NCI-H1048 (cell line): ENCODE data around the gene EFCAB8.

Experiments
- DNase-seq: peaks from one replicate; lab custom pipeline; 2025; lab: John Stamatoyannopoulos, UW

Gene EFCAB8

GRCh38 chr20:32858701-32859372 lies at the start of gene EFCAB8:
Gene EFCAB8 (plus strand): TSS chr20:32858923. CDS start chr20:32863793, 4,870 bp downstream.
- DNase-seq: no peak

DNA sequence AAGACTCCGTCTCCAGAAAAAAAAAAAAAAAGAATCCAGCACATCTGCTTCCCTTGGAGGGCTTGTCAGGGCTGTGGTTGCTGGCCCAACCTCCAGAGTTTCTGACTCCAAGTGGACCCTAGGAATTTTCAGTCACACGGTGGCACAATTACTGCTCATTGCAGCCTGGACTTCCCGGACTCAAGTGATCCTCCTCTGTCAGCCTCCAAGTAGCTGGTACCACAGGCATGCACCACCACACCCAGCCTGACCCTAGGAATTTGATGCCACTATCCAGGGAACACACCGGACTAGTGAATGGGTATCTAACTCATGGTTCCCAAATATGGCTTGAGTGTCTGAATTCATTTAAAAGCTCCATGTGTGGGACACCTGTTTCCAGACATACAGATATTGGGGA lies 48.8 kb upstream of the EFCAB8 start:
- no peak for DNase-seq

GRCh38 chr20:32810941-32811340 lies 47.8 kb upstream of the EFCAB8 start:
- DNase-seq: no peak

DNA sequence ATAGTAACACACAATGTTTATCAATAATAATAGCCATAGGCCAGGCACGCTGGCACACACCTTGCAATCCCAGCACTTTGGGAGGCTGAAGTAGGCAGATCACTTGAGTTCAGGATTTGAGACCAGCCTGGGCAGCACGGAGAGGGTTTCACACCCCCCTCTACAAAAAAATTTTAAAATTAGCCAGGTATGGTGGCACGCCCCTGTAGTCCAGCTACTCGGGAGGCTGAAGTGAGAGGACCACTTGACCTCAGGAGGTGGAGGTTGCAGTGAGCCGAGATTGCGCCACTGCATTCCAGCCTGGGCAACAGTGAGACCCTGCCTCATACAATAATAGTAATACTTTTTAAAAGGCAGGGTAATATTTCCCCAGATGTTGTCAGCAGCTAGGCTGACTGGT lies 46.8 kb upstream of the EFCAB8 start:
- no peak for DNase-seq

GRCh38 chr20:32819992-32820697 lies 38.6 kb upstream of the EFCAB8 start:
- DNase-seq: peak; percentile 67

DNA sequence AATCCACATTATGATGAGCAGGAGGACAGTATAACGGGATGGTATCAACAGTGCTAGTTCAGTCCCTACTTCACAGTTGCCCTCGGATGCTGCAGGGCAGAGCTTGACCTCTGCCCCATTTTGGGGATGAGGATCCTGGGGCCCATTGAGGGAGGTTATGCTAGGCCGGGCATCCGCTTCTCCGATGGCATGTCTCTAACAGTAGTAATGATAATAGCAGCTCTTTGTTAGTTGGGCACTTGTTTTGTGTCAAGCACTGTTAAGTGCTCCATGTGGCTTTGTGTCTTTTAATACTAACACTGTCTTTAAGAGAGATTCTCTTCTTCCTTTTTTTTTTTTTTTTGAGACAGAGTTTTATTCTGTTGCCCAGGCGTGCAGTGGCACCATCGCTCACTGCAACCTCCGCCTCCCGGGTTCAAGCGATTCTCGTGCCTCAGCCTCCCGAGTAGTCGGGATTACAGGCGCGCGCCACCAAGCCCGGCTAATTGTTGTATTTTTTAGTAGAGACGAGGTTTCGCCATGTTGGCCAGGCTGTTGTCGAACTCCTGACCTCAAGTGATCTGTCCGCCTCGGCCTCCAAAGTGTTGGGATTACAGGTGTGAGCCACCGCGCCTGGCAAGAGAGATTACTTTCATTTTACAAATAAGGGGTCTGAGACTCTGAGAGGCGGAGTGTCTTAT lies 37.9 kb upstream of the EFCAB8 start:
- DNase-seq: no peak

DNA sequence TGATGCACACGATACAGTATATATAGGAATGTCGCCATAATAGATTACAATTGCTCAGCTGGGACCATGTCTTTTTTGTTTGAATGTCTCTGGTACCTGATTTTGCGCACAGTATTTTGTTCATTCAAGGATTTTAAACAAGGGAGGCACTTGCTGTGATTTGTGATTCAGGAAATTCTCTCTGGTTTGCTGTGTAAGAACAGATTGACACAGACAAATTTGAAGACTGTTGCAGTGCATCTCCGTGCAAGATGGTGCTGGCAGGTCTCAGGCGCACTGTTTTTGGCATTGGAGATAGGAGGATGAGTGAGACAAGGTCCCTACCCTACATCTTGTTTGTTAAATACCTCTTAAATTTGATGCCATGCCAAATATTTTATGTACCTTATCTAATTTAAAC lies 36.5 kb upstream of the EFCAB8 start:
- no peak for DNase-seq

DNA sequence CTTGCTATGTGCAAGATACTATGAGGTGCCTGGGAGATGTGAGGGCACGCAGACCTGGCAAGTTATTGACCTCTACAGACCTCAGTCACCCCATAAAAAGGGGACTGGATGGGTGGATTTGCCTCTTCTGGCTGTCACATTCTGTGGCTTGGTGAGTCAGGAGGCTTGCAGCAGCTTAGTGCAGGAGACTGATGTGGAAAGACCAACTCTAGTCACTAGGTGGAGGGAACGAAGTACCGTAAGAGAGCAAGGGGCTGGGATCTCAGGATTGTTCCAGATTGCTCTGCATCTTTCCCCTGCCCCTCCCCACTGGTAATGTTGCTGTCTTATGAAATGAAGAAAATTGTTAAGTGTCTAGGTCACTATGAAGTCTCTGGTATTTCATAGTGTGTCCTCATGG lies 35.6 kb upstream of the EFCAB8 start:
- DNase-seq: no peak

GRCh38 chr20:32823737-32824588 lies 34.8 kb upstream of the EFCAB8 start:
- DNase-seq: no peak

GRCh38 chr20:32828029-32828680 lies 30.6 kb upstream of the EFCAB8 start:
- DNase-seq: no peak

DNA sequence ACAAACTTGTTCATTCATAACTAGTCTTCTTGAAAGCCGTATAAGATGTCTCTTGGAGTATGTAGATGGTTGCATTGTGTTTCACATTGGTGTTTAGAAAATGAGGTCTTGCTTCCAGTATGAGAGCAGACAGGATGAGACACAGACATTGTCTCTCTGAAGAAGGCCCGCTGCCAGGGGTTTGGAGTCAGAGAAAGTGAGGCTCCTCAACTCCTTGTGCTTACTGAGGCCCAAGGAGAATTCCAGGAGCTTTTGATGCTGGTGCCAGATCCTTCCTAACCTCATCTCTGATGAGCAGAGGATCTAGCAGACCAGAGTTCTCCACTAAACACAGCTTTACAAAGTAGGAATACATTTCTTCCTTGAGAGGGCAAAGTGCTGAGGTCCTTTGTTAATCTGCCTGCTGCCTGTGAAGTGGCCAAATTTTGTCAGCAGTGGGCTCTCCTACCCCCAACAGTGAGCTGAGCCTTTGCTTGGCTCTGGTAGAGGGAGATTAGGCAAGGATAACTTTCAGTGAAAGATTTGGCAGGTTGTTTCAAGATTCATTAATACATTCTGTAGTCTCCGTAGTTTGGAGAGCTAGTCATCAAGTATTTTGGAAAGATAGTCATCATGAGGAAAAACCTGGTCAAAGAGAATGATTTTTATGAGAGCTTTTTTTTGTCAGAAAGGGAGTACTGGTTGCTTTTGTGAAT lies 29.3 kb upstream of the EFCAB8 start:
- DNase-seq: no peak

DNA sequence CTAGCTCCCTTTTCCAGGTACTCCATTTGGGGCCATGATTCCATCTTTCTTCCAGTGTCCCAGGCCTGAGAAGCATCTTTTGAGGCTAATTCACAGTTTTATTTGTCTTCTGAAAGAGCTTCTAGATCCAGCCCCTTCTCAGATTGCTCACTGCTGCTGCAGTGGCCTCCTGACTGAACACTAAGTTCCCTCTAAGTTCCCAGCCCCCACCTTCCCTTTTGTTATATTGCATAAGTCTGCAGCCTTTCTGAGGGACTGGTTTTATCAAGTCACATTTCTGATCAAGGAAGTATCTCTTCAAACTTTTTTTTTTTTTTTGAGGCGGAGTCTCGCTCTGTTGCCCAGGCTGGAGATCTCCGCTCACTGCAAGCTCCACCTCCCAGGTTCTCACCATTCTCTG lies 28.3 kb upstream of the EFCAB8 start:
- DNase-seq: no peak

GRCh38 chr20:32831982-32832381 lies 26.7 kb upstream of the EFCAB8 start:
- no peak for DNase-seq

GRCh38 chr20:32832664-32833063 lies 26.1 kb upstream of the EFCAB8 start:
- no peak for DNase-seq

DNA sequence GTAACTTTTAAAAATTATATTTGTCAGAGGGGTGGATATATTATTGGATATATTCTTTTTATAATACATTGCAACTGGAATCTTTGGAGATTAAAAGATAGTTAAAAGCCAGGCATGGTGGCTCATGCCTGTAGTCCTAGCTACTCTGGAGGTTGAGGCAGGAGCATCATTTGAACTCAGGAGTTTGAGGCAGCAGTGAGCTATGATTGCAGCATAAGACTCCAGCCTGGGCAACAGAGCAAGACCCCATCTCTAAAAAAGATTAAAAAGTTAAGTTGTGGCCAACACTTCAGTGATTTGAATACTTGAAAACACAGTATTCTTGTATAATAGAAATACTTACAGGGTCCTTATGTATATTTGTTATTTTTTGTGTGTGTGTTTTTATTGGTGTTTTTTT lies 23.8 kb upstream of the EFCAB8 start:
- DNase-seq: no peak

GRCh38 chr20:32837157-32837556 lies 21.6 kb upstream of the EFCAB8 start:
- no peak for DNase-seq

DNA sequence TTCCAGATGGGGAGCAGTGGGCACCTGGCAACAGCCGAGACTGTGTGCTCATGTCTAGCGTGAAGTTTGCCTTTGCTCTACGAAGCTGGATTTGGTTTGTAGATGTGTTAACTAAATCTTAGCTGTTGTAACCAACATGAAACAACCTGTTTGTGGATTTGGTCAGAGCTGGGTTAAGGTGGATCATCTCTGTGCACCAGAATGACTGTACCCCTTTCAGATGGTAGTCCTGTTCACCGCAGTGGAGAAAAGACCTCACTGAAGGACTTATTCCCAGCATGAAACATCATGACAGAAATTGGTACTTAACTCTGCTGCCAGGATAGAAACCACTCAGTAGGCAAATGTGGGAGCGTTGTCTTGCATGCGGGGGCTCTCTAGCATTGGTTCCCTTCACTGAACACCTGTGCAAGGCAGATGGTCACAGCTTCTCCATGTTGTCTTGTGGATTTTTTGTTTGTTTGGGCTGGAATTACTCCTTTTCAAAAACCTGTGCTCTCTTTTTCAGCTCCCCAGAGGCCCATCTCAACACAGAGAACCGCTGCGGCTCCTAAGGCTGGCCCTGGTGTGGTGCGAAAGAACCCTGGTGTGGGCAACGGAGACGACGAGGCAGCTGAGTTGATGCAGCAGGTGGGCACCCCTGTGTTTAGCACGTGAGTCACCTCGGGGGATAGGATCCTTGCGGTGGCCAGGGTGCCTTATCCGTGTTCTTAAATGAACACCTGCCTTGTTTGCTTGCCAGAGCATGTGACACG lies 19.3 kb upstream of the EFCAB8 start:
- no peak for DNase-seq

DNA sequence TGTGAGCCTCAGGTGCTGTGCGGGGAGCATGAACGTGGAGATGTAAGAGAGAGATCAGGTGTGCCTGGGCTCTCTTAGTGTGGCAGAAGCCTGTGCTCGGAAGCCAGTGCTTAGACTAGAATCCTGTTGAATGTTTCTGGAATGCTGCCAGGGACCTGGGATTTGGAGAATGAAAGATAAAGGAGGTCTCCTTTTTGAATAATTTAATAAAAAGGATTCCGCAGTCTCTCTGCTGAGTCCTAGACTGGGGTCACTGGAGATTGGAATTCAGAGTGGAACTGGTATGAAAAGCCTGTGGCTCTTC lies 18.8 kb upstream of the EFCAB8 start:
- no peak for DNase-seq

DNA sequence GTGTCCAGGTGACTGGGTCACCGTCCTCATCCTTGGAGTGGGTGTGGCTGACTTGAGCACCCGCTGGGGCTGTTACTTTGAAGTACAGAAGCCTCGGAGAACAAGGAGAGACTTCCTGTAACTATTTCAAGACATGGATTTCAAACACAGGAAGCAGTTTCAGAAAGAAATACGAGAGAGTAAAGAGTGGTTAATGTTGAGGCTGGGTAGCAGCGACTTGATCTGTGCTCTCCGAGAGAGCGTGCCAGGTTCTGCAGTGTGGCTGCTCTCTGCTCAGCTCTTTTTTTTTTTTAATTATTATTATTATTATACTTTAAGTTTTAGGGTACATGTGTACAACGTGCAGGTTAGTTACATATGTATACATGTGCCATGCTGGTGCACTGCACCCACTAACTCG lies 17.5 kb upstream of the EFCAB8 start:
- DNase-seq: no peak

DNA sequence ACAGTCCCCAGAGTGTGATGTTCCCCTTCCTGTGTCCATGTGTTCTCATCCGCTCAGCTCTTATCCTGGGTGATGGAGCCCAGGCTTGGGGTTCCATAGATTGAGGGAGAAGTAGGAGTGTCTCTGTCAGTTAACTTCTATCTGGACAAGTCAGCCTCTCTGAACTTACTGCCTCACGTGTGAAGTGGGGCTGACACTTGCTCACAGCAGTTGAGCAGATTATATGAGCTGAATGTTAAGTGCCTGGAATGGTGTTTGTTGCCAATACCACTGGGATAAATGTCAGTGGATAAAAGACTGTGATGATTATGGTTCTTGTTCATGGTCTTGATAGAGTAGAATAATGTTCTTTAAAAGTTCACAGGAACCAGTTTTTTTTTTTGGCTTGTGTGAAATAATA lies 17.1 kb upstream of the EFCAB8 start:
- no peak for DNase-seq
